ENCODE measurements around the gene MCRIP2.

DNA sequence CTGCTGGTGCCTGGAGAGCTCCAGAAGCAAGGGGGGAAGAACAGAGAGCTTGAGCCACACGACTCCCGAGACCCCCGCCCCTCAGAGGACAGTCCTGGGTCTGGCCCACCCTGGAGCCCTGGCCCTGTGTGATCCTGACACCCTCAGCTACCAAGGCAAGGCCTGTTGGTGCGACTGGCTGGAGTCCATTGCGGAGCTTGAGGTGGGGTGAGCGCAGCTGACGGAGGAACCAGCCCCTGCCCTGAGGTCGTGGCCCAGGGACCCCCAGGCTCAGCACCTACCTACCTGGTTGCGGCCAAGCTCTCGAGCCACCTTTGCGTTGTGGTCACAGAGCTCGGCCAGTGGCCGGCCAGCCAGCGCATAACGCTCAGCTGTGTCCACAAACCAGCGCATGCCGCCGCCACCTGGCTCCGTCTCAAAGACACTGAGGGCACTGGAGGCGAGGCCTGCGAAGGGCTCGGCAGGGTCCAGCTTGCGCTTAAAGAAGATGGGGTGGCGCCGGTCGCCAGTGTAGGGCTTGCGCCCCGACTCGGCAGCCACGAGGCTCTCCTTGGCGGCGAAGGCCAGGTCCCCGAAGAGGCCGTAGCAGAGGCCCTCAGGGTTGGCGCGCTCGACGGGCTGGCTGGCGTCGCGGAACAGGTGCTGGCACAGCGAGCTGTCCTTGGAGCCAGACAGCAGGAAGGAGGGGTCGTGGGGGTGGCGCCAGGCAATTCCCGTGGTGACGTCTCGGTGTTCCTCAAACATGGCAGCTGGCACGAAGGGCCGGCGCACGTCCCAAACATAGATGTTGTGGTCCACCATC, 45.0 kb downstream of the MCRIP2 start:
- no peak for TF ChIP-seq POLR2A (IDR thresholded peaks at IDR 0.05)
- TF ChIP-seq, protein P1, sequence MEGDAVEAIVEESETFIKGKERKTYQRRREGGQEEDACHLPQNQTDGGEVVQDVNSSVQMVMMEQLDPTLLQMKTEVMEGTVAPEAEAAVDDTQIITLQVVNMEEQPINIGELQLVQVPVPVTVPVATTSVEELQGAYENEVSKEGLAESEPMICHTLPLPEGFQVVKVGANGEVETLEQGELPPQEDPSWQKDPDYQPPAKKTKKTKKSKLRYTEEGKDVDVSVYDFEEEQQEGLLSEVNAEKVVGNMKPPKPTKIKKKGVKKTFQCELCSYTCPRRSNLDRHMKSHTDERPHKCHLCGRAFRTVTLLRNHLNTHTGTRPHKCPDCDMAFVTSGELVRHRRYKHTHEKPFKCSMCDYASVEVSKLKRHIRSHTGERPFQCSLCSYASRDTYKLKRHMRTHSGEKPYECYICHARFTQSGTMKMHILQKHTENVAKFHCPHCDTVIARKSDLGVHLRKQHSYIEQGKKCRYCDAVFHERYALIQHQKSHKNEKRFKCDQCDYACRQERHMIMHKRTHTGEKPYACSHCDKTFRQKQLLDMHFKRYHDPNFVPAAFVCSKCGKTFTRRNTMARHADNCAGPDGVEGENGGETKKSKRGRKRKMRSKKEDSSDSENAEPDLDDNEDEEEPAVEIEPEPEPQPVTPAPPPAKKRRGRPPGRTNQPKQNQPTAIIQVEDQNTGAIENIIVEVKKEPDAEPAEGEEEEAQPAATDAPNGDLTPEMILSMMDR (IDR thresholded peaks at IDR 0.05) = no peak

Data from body of pancreas (tissue), 4 donors.